CD8-positive, alpha-beta memory T cell (primary cell): ENCODE measurements around the gene PRDM16. TPM values are rescaled to one million over a fixed set of nuclear protein-coding genes. Genes with fewer than 3 reads are reported as not detected.

ENCODE experiments used
- CTCF ChIA-PET: fragments of 350-600 bp; sonication (Branson Sonifier 250); formaldehyde crosslinking; loops from one replicate; lab custom pipeline; 2021; ENCODE audit warnings: antibody characterized with exemption; lab: Charles Lee
- POLR2A ChIA-PET: fragments of 350-600 bp; sonication (Branson Sonifier 250); formaldehyde crosslinking; loops from one replicate; lab custom pipeline; 2021; ENCODE audit warnings: antibody characterized with exemption; lab: Charles Lee
- DNase-seq, 5 donors: peaks; one replicate each; pipeline versions ENCODE4 v3.0.0 to v3.0.0-alpha.2; 2020 to 2022; ENCODE audit warnings: mixed read lengths in 1 of 5
- H3K27ac ChIP-seq: one replicate; pipeline ENCODE4 v1.7.0; 2013; ENCODE audit warnings: low read depth, mild to moderate bottlenecking, low read length, moderate library complexity
- H3K27me3 ChIP-seq: 2 replicates; pipeline ENCODE4 v1.7.0; 2013; ENCODE audit warnings: low read length, mild to moderate bottlenecking; ENCODE audit not compliant: insufficient read depth, poor library complexity, severe bottlenecking
- H3K36me3 ChIP-seq: 2 replicates; pipeline ENCODE4 v1.7.0; 2013; ENCODE audit warnings: mild to moderate bottlenecking, low read length, moderate library complexity; ENCODE audit not compliant: insufficient read depth
- H3K4me1 ChIP-seq: 2 replicates; pipeline ENCODE4 v1.7.0; 2013; ENCODE audit warnings: mild to moderate bottlenecking, low read length, moderate library complexity; ENCODE audit not compliant: insufficient read depth
- H3K4me3 ChIP-seq: 2 replicates; pipeline ENCODE4 v1.7.0; 2013; ENCODE audit warnings: mild to moderate bottlenecking, low read length
- H3K9me3 ChIP-seq: 2 replicates; pipeline ENCODE4 v1.7.0; 2013; ENCODE audit warnings: mild to moderate bottlenecking, low read length
- H3K27ac Mint-ChIP-seq, 8 donors: one replicate each; pipeline ENCODE4 v1.8.0; 2020 to 2021; ENCODE audit warnings: mixed read lengths in 8 of 8, mild to moderate bottlenecking in 6 of 8, inconsistent platforms in 3 of 8, moderate library complexity in 3 of 8
- H3K27me3 Mint-ChIP-seq, 2 donors: one replicate each; pipeline ENCODE4 v1.8.0; 2020 to 2021; ENCODE audit warnings: mixed read lengths in 2 of 2, mild to moderate bottlenecking in 1 of 2, moderate library complexity in 1 of 2
- H3K36me3 Mint-ChIP-seq, 3 donors: one replicate each; pipeline ENCODE4 v1.8.0; 2020 to 2021; ENCODE audit warnings: mixed read lengths in 3 of 3, inconsistent platforms in 1 of 3, mild to moderate bottlenecking in 1 of 3
- H3K4me1 Mint-ChIP-seq, 3 donors: one replicate each; pipeline ENCODE4 v1.8.0; 2020 to 2021; ENCODE audit warnings: mixed read lengths in 3 of 3, inconsistent platforms in 1 of 3, mild to moderate bottlenecking in 1 of 3
- H3K4me3 Mint-ChIP-seq, 7 donors: one replicate each; pipeline ENCODE4 v1.8.0; 2020 to 2021; ENCODE audit warnings: mixed read lengths in 7 of 7, mild to moderate bottlenecking in 6 of 7, moderate library complexity in 4 of 7, inconsistent platforms in 2 of 7
- H3K9me3 Mint-ChIP-seq, 5 donors: one replicate each; pipeline ENCODE4 v1.8.0; 2020 to 2022; ENCODE audit warnings: mixed read lengths in 5 of 5, mild to moderate bottlenecking in 3 of 5, moderate library complexity in 2 of 5, inconsistent platforms in 1 of 5
- polyA plus RNA-seq: library from polyadenylated mRNA; unstranded; fragments of 300-500 nt; fragmentation: Illumina TruSeq; gene quantifications from one replicate; pipeline ENCODE4 v1.2.3, GENCODE V29; 2021
- total RNA-seq, 2 experiments: library from RNA; stranded (reverse); gene quantifications; one replicate each; pipeline ENCODE4 v1.2.3, GENCODE V29; 2021

PRDM16 gene
- total and polyA plus RNA-seq, 3 experiments from 2014 or later = not detected

DNA sequence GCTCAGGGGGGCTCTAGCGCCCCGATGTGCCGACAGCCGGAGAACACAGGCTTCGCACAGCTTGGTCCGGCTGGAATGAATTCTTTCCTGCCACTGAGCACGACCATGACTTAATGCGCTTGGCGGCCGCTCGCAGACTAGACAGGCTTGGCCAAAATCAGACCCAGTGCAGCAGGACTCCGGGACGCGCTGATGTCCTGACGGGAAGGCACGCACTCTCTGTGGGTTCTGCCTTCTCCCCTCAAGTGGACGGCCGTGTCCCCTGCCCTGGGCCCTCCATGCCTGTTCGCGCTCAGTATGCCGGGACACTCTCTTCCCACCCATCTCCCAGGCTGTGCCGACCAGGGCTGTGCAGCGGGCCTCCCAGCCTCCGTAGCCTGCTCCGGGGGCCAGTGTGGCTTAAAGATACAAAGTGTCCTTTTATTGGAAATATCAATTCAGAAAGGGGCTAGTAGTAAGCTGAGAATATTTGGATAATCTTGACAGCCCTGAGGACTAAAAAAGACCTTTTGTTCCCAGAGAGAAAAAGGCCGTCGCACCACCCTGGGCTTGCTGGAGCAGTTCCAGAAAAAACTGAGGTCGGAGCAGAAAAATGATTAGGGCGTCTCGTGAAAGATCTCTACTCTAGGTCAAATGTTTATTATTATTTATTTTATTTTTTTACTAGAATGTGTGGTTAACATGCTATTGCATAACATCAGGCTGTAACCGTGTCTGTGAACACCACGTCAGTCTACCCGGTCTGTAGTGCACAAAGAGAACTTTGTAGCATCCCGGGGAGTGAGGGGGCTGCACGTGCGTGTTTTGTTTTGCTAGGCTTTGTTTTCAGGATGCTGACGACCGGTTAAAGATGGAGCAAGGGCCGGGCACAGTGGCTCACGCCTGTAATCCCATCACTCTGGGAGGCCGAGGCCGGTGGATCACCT, 297.4 kb downstream of the PRDM16 start:
- Histone ChIP-seq H3K9me3 (no peaks in the 10 kb centered on the region), H3K4me3 (no peak overlapping the region), H3K36me3 (no peaks in the 10 kb centered on the region), H3K27me3 (no peaks in the 10 kb centered on the region), H3K4me1 (no peaks in the 10 kb centered on the region), H3K27ac (no peak overlapping the region)
- ChIA-PET CTCF (interaction anchor here (0.5 kb wide), 1 partner anchor 9 kb away, joined by 3 read pairs; no protein-coding TSS in a partner anchor), POLR2A (no interaction called here)
- Mint-ChIP-seq H3K36me3 (no peaks in the 10 kb centered on the region), H3K27ac (no peak overlapping the region), H3K4me3 (no peak overlapping the region), H3K9me3 (no peaks in the 10 kb centered on the region), H3K4me1 (peaks cover 0 to 3% (median 0%) of the 10 kb centered on the region in 3 donors), H3K27me3 (peaks cover 1 to 17% of the 10 kb centered on the region in 2 donors)
- DNase-seq = no peak

DNA sequence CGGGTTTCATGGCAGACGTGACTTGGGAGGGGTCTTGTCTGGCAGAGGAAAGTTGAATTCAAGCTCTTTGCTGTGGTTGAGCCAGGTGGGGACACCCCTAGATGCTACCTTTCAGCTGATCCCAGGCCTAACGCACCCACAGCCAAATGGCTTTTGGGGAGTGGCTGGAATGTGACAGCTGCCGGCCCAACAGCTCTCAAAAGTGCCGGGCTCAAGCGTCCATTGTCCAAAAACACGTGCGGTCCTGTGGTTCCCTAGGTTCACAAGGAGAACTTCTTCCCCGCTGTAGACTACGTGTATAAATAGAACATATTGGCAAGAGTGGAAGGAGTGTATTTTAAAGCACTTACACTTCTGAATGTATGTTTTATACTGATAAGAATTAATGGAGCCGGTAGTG, 298.4 kb downstream of the PRDM16 start:
- H3K27ac ChIP-seq = no peak overlapping the region
- Mint-ChIP-seq H3K4me3 (no peak overlapping the region), H3K27me3 (peaks cover 1 to 10% of the 10 kb centered on the region in 2 donors), H3K4me1 (peaks cover 4 to 8% (median 6%) of the 10 kb centered on the region in 3 donors), H3K36me3 (no peaks in the 10 kb centered on the region), H3K9me3 (no peaks in the 10 kb centered on the region), H3K27ac (no peak overlapping the region)
- no peak overlapping the region for H3K4me3 ChIP-seq
- POLR2A ChIA-PET = no interaction called here
- DNase-seq = no peak
- H3K4me1 ChIP-seq = no peaks in the 10 kb centered on the region
- no peaks in the 10 kb centered on the region for H3K36me3 ChIP-seq
- H3K27me3 ChIP-seq = no peaks in the 10 kb centered on the region
- CTCF ChIA-PET = interaction anchor here (0.5 kb wide), 1 partner anchor 10 kb away, joined by 3 read pairs; no protein-coding TSS in a partner anchor
- no peaks in the 10 kb centered on the region for H3K9me3 ChIP-seq

DNA sequence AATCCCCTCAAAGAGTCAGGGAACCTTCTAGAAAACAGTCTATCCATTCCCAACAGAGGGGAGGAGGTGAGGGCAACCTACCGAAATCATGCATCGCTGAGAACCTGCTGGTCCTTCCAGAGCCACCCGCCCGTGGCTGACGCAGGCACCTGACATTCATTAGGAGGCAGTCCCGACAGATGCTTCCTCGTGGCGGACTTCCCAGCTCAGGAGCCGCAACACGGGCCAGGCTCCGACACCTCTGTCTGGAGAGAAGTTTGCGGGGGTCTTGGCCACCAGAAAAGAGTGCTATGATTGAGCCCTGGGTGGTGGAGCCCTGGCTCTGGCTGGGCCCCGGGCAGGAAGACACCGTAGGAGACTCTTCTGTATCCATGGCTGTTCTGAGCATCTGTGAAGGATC, 299.1 kb downstream of the PRDM16 start:
- Histone ChIP-seq H3K4me3 (no peak overlapping the region), H3K36me3 (no peaks in the 10 kb centered on the region), H3K9me3 (no peaks in the 10 kb centered on the region), H3K27ac (no peak overlapping the region), H3K27me3 (no peaks in the 10 kb centered on the region), H3K4me1 (peaks cover 7% of the 10 kb centered on the region)
- no peak overlapping the region for H3K27ac Mint-ChIP-seq
- no peaks in the 10 kb centered on the region for H3K36me3 Mint-ChIP-seq
- DNase-seq = no peak
- H3K4me3 Mint-ChIP-seq = no peak overlapping the region
- H3K4me1 Mint-ChIP-seq = peaks cover 10 to 15% (median 13%) of the 10 kb centered on the region in 3 donors
- no peaks in the 10 kb centered on the region for H3K9me3 Mint-ChIP-seq
- ChIA-PET POLR2A (no interaction called here), CTCF (no interaction called here)
- peaks cover 1 to 9% of the 10 kb centered on the region in 2 donors for H3K27me3 Mint-ChIP-seq

DNA sequence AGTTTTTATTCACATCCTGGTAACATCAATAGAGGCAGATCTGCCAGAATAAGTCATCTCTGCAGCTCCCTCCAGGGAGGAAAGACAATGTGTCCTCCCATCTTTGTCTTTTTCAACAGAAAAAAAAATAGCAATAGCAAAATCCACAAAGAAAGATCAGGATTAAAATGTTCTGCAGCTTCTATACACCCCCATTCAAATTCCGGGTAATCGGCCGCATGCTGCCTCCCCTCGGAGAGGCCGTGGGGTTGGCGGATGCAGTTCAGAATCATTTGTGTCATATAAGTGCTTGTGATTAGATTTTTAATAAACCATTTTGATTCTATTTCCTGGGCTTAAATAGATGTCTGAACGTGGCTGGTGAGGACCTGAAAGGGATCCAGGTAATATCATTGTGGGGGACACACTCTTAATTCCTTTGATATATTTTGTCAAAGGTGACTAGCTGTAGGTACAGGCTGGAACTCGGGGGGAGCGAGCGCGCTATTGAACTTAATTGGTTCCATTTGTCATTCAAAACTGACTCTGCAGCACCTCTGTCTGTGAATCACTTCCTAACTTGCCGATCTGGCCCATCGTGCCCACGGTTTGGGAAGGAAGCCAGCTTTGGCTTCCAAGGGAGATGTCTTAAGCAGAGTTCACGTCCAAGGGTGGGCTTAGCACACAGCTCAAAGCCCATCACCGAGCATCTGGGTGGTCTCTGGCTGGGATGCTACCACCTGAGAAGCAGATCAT, 299.9 kb downstream of the PRDM16 start:
- Histone ChIP-seq H3K27me3 (no peaks in the 10 kb centered on the region), H3K9me3 (no peaks in the 10 kb centered on the region), H3K27ac (no peak overlapping the region), H3K4me1 (peaks cover 15% of the 10 kb centered on the region), H3K4me3 (no peak overlapping the region), H3K36me3 (no peaks in the 10 kb centered on the region)
- H3K27me3 Mint-ChIP-seq = peaks cover 1 to 2% of the 10 kb centered on the region in 2 donors
- POLR2A ChIA-PET = no interaction called here
- no peak overlapping the region for H3K4me3 Mint-ChIP-seq
- peaks cover 12 to 21% (median 15%) of the 10 kb centered on the region in 3 donors for H3K4me1 Mint-ChIP-seq
- no peak overlapping the region for H3K27ac Mint-ChIP-seq
- H3K9me3 Mint-ChIP-seq = no peaks in the 10 kb centered on the region
- CTCF ChIA-PET = no interaction called here
- H3K36me3 Mint-ChIP-seq = no peaks in the 10 kb centered on the region
- DNase-seq = no peak

DNA sequence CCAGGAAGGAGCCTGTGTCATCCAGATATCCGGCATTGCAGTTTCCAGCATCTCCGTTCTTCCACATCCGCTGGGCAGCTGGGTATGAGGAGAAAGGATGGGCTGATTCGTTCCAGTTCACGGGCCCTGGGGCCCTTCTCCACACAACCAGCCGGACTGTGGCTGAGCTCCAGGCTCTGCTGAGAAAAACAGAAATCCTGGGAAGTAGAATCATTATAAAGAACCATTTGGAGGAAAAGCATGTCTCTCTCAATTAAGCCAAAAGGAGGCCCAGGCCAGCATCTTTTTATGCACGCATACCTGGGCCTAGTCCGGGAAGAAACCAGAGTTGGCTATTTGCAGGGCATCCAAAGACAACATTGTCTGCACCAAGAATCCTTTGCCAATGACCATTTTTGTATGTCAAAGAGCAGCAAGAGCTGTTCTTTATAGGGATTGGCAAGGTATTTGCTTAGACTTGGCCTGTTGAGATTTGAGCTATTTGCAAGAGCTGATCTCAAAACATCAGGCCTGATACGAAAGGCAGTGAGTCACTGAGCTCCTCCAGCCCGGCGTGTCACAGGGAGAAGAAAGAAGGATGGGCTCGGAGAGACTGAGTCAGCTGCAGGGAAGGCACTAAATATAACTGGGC, 300.6 kb downstream of the PRDM16 start:
- CTCF ChIA-PET = no interaction called here
- peaks cover 15 to 26% (median 16%) of the 10 kb centered on the region in 3 donors for H3K4me1 Mint-ChIP-seq

DNA sequence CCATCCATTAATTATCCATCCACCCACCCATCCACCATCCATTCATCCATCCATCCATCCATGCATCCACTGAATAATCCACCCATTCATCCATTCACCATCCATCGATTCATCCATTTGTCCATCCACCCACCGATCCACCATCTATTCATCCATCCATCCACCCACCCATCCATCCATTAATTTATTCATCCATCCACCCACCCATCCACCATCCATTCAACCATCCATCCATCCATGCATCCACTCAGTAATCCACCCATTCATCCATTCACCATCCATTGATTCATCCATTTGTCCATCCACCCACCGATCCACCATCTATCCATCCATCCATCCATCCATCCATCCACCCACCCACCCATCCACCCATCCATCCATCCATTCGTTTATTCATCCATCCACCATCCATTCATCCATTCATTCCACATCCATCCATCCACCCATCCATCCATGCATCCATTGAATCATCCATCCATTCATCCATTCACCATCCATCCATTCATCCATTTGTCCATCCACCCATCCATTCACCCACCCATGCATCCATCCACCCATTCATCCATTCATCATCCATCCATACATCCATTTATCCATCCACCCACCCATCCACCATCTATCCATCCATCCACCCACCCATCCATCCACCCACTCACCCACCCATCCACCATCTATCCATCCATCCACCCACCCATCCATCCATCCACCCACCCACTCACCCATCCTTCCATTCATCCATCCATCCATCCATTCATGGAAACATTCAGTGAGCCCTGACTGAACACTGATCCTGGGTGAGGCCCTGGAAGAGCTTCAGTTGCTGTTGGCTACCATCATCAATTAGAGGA, 302.1 kb downstream of the PRDM16 start:
- Mint-ChIP-seq H3K4me1 (peaks cover 15 to 26% (median 16%) of the 10 kb centered on the region in 3 donors), H3K4me3 (no peak overlapping the region), H3K9me3 (no peaks in the 10 kb centered on the region), H3K27ac (peak overlapping the region in 1 of 8 donors; percentile 6), H3K27me3 (peaks cover 3 to 6% of the 10 kb centered on the region in 2 donors), H3K36me3 (no peaks in the 10 kb centered on the region)
- Histone ChIP-seq H3K27ac (no peak overlapping the region), H3K9me3 (no peaks in the 10 kb centered on the region), H3K36me3 (no peaks in the 10 kb centered on the region), H3K27me3 (no peaks in the 10 kb centered on the region), H3K4me3 (no peak overlapping the region), H3K4me1 (peaks cover 18% of the 10 kb centered on the region)
- ChIA-PET POLR2A (no interaction called here), CTCF (no interaction called here)
- DNase-seq = no peak

More for the DNA sequence above, 300.6 kb downstream of the PRDM16 start:
- H3K4me1 ChIP-seq = peaks cover 18% of the 10 kb centered on the region
- H3K4me3 Mint-ChIP-seq = no peak overlapping the region
- no peaks in the 10 kb centered on the region for H3K27me3 ChIP-seq
- H3K27ac ChIP-seq = no peak overlapping the region
- no peaks in the 10 kb centered on the region for H3K36me3 ChIP-seq
- DNase-seq = no peak
- no peak overlapping the region for H3K4me3 ChIP-seq
- peaks cover 1 to 2% of the 10 kb centered on the region in 2 donors for H3K27me3 Mint-ChIP-seq
- no peaks in the 10 kb centered on the region for H3K9me3 ChIP-seq
- H3K36me3 Mint-ChIP-seq = no peaks in the 10 kb centered on the region
- H3K9me3 Mint-ChIP-seq = no peaks in the 10 kb centered on the region
- no peak overlapping the region for H3K27ac Mint-ChIP-seq
- POLR2A ChIA-PET = no interaction called here

DNA sequence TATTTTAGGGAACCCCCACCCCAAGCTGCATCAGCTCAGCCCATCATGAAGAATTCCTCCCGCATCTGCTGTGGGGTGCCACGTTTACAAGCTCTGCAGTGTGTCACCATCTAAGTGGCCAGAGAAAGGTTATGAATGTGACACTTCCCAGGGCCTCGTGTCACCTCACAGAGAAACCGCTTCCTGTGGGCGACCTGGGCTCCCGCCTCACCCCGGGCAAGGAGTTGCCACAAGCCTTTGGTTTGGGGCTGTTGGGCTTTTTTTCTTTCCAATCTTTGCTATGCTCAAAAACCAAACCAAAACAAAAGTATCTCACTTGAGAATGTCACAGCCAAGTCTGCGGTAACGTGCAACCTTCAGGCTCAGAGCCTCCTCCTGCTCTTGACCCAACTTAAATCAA, 303.3 kb downstream of the PRDM16 start:
- Histone ChIP-seq H3K27ac (no peak overlapping the region), H3K4me3 (no peak overlapping the region), H3K4me1 (peaks cover 18% of the 10 kb centered on the region), H3K36me3 (no peaks in the 10 kb centered on the region), H3K9me3 (no peaks in the 10 kb centered on the region), H3K27me3 (no peaks in the 10 kb centered on the region)
- peak overlapping the region in 2 of 8 donors; percentile 12 to 21 for H3K27ac Mint-ChIP-seq
- POLR2A ChIA-PET = no interaction called here
- peak overlapping the region in 3 of 7 donors; percentile 14 to 39 (median 22) for H3K4me3 Mint-ChIP-seq
- peaks cover 15 to 26% (median 16%) of the 10 kb centered on the region in 3 donors for H3K4me1 Mint-ChIP-seq
- H3K9me3 Mint-ChIP-seq = no peaks in the 10 kb centered on the region
- no peaks in the 10 kb centered on the region for H3K36me3 Mint-ChIP-seq
- H3K27me3 Mint-ChIP-seq = peaks cover 3 to 7% of the 10 kb centered on the region in 2 donors
- CTCF ChIA-PET = no interaction called here
- peak in 2 of 5 donors; percentile 10 to 20 for DNase-seq
